ENCODE results near the gene NOX5. TPM values are rescaled to one million over a fixed set of nuclear protein-coding genes. Genes with fewer than 3 reads are reported as not detected.

Gene NOX5
- total RNA-seq, 1 donor from 2014 or later = 0.09 TPM

DNA sequence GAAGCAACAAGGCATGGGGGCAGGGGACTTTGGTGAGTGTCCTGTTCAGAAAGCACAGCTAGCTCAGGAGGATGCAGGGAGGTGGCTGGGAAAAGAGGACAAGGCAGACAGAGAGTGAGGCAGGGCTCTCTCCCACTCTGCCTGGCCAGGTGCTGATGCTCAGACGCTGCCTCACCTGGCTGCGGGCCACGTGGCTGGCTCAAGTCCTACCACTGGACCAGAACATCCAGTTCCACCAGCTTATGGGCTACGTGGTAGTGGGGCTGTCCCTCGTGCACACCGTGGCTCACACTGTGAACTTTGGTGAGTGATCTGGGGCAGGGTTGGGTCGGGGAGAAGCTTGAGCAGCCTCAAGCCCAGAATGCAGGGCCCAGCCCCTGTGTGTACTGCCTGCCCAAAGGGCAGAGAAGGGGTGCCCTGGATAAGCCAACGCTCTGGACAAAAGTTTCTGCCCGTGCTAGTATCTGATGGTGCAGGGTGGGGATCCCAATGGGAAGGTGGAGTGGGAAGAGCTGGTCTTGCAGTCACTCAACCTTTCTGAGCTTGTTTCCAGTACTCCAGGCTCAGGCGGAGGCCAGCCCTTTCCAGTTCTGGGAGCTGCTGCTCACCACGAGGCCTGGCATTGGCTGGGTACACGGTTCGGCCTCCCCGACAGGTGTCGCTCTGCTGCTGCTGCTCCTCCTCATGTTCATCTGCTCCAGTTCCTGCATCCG, 20.9 kb downstream of the NOX5 start:
- no peaks in the 10 kb centered on the region for H3K36me3 ChIP-seq (ENCODE audit: insufficient read depth, low read length)
- no peak overlapping the region for H2AFZ ChIP-seq (ENCODE audit: low read depth, low read length)
- Mint-ChIP-seq H3K36me3 (ENCODE audit: low read depth, unreplicated experiment) (peaks cover 2% of the 10 kb centered on the region), H3K27me3 (ENCODE audit: low read depth, unreplicated experiment) (peaks cover 25% of the 10 kb centered on the region), H3K4me3 (ENCODE audit: unreplicated experiment) (no peak overlapping the region), H3K4me1 (ENCODE audit: low read depth, unreplicated experiment) (peaks cover 13% of the 10 kb centered on the region), H3K9me3 (ENCODE audit: unreplicated experiment) (no peaks in the 10 kb centered on the region), H3K27ac (ENCODE audit: unreplicated experiment) (no peak overlapping the region)
- H3K9ac ChIP-seq (ENCODE audit: low read length) = no peak overlapping the region
- FAIRE-seq (no peak), DNase-seq (ENCODE audit: low read depth) (no peak)
- no peaks in the 10 kb centered on the region for H3K79me2 ChIP-seq (ENCODE audit: insufficient read depth, low read length)
- H3K27me3 ChIP-seq (ENCODE audit: insufficient read depth, low read length) = peaks cover 33% of the 10 kb centered on the region
- TF ChIP-seq, protein P1, sequence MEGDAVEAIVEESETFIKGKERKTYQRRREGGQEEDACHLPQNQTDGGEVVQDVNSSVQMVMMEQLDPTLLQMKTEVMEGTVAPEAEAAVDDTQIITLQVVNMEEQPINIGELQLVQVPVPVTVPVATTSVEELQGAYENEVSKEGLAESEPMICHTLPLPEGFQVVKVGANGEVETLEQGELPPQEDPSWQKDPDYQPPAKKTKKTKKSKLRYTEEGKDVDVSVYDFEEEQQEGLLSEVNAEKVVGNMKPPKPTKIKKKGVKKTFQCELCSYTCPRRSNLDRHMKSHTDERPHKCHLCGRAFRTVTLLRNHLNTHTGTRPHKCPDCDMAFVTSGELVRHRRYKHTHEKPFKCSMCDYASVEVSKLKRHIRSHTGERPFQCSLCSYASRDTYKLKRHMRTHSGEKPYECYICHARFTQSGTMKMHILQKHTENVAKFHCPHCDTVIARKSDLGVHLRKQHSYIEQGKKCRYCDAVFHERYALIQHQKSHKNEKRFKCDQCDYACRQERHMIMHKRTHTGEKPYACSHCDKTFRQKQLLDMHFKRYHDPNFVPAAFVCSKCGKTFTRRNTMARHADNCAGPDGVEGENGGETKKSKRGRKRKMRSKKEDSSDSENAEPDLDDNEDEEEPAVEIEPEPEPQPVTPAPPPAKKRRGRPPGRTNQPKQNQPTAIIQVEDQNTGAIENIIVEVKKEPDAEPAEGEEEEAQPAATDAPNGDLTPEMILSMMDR (IDR thresholded peaks at IDR 0.05; ENCODE audit: insufficient read depth, low read depth, low read length) = no peak
- TF ChIP-seq EZH2 (IDR thresholded peaks at IDR 0.05; ENCODE audit: insufficient read depth, low read length) = no peak
- H3K27ac ChIP-seq (ENCODE audit: low read depth, low read length) = no peak overlapping the region
- H3K4me2 ChIP-seq (ENCODE audit: low read length) = no peak overlapping the region
- no peaks in the 10 kb centered on the region for H3K9me3 ChIP-seq (ENCODE audit: insufficient read depth, low read depth, low read length)
- H3K4me1 ChIP-seq (ENCODE audit: insufficient read depth, low read length) = peaks cover 15% of the 10 kb centered on the region
- H4K20me1 ChIP-seq (ENCODE audit: insufficient read depth, low read length) = no peaks in the 10 kb centered on the region
- H3K4me3 ChIP-seq (ENCODE audit: insufficient read depth, low read depth, low read length) = no peak overlapping the region

DNA sequence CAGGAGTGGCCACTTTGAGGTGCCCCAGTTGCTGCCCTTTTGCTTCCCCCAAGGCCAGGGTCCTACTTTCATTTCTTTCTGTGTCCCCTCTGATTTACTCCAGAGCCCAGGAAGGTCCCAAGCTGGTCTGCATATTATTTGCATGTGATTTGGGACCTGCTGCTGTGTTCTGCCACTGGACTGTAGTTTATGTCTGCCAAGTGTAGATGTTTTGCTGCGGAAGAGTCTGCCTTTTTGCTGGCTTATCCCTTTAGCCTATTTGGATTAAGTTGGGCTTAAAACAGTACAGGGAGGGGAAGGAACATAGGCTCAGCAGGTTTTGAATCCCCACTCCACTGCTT, 21.4 kb downstream of the NOX5 start:
- no peak for FAIRE-seq
- Mint-ChIP-seq H3K27ac (ENCODE audit: unreplicated experiment) (no peak overlapping the region), H3K27me3 (ENCODE audit: low read depth, unreplicated experiment) (peaks cover 20% of the 10 kb centered on the region), H3K4me3 (ENCODE audit: unreplicated experiment) (no peak overlapping the region), H3K4me1 (ENCODE audit: low read depth, unreplicated experiment) (peaks cover 13% of the 10 kb centered on the region), H3K9me3 (ENCODE audit: unreplicated experiment) (no peaks in the 10 kb centered on the region), H3K36me3 (ENCODE audit: low read depth, unreplicated experiment) (peaks cover 2% of the 10 kb centered on the region)
- Histone ChIP-seq H3K27ac (ENCODE audit: low read depth, low read length) (no peak overlapping the region), H3K27me3 (ENCODE audit: insufficient read depth, low read length) (peaks cover 35% of the 10 kb centered on the region), H4K20me1 (ENCODE audit: insufficient read depth, low read length) (no peaks in the 10 kb centered on the region), H3K9me3 (ENCODE audit: insufficient read depth, low read depth, low read length) (no peaks in the 10 kb centered on the region), H2AFZ (ENCODE audit: low read depth, low read length) (no peak overlapping the region), H3K4me1 (ENCODE audit: insufficient read depth, low read length) (peaks cover 15% of the 10 kb centered on the region), H3K4me2 (ENCODE audit: low read length) (no peak overlapping the region), H3K4me3 (ENCODE audit: insufficient read depth, low read depth, low read length) (no peak overlapping the region), H3K36me3 (ENCODE audit: insufficient read depth, low read length) (no peaks in the 10 kb centered on the region), H3K79me2 (ENCODE audit: insufficient read depth, low read length) (no peaks in the 10 kb centered on the region), H3K9ac (ENCODE audit: low read length) (no peak overlapping the region)
- TF ChIP-seq, protein P1 (IDR thresholded peaks at IDR 0.05; ENCODE audit: insufficient read depth, low read depth, low read length) = no peak
- no peak for TF ChIP-seq EZH2 (IDR thresholded peaks at IDR 0.05; ENCODE audit: insufficient read depth, low read length)
- no peak for DNase-seq (ENCODE audit: low read depth)

DNA sequence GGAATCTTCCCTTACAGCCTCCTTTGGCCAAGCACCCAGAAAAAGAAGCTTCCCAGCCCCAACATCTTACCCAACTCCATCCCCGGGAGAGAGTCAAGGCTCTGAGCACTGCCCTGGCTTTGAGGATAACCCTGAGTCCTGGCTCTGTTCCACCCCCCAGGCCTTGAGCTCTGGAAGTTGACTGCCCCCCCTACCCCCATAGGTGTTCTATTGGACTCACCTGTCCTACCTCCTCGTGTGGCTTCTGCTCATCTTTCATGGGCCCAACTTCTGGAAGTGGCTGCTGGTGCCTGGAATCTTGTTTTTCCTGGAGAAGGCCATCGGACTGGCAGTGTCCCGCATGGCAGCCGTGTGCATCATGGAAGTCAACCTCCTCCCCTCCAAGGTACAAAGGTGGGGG, 22.3 kb downstream of the NOX5 start:
- Mint-ChIP-seq H3K36me3 (ENCODE audit: low read depth, unreplicated experiment) (no peaks in the 10 kb centered on the region), H3K4me3 (ENCODE audit: unreplicated experiment) (no peak overlapping the region), H3K9me3 (ENCODE audit: unreplicated experiment) (no peaks in the 10 kb centered on the region), H3K27me3 (ENCODE audit: low read depth, unreplicated experiment) (peaks cover 16% of the 10 kb centered on the region), H3K27ac (ENCODE audit: unreplicated experiment) (peak overlapping the region; percentile 62), H3K4me1 (ENCODE audit: low read depth, unreplicated experiment) (peaks cover 13% of the 10 kb centered on the region)
- no peak for DNase-seq (ENCODE audit: low read depth)
- Histone ChIP-seq H3K9ac (ENCODE audit: low read length) (no peak overlapping the region), H2AFZ (ENCODE audit: low read depth, low read length) (no peak overlapping the region), H3K27me3 (ENCODE audit: insufficient read depth, low read length) (peaks cover 38% of the 10 kb centered on the region), H3K36me3 (ENCODE audit: insufficient read depth, low read length) (no peaks in the 10 kb centered on the region), H3K4me2 (ENCODE audit: low read length) (no peak overlapping the region), H4K20me1 (ENCODE audit: insufficient read depth, low read length) (no peaks in the 10 kb centered on the region), H3K27ac (ENCODE audit: low read depth, low read length) (no peak overlapping the region), H3K4me1 (ENCODE audit: insufficient read depth, low read length) (peaks cover 12% of the 10 kb centered on the region), H3K9me3 (ENCODE audit: insufficient read depth, low read depth, low read length) (no peaks in the 10 kb centered on the region), H3K4me3 (ENCODE audit: insufficient read depth, low read depth, low read length) (no peak overlapping the region), H3K79me2 (ENCODE audit: insufficient read depth, low read length) (no peaks in the 10 kb centered on the region)
- no peak for FAIRE-seq
- TF ChIP-seq EZH2 (IDR thresholded peaks at IDR 0.05; ENCODE audit: insufficient read depth, low read length) = no peak
- TF ChIP-seq, protein P1 (IDR thresholded peaks at IDR 0.05; ENCODE audit: insufficient read depth, low read depth, low read length) = no peak
